ENCODE results near the gene CELA3B.

The CELA3B gene

GRCh38 chr1:21940492-21940891 lies 36.3 kb upstream of the CELA3B start (continued):
- TF ChIP-seq ZNF518A (tag by site-specific recombination; conservative IDR thresholded peaks at IDR 0.05; ENCODE audit: low read depth), result no peak
- no peak for TF ChIP-seq SCRT1 (tag by site-specific recombination; IDR thresholded peaks at IDR 0.05; ENCODE audit: borderline replicate concordance)

GRCh38 chr1:21941370-21941769 lies 35.5 kb upstream of the CELA3B start:
- POLR2A ChIA-PET, result no interaction called here
- Histone ChIP-seq H3K4me3 (ENCODE audit: low read depth, low read length) (no peak overlapping the region), H3K4me1 (ENCODE audit: control insufficient read depth, insufficient read depth, low read length) (0 out of 2 replicates have a peak, but pooled peaks cover 3% of the 10 kb centered on the region), H3K27ac (ENCODE audit: extremely low read depth, low read depth, low read length) (no peak overlapping the region), H3K9me3 (ENCODE audit: control insufficient read depth, insufficient read depth, low read depth, low read length) (no peaks in the 10 kb centered on the region), H3K36me3 (ENCODE audit: control insufficient read depth in 2 of 2, insufficient read depth in 1 of 2, low read length in 2 of 2) (no peaks in the 10 kb centered on the region)
- CTCF ChIA-PET, result no interaction called here
- TF ChIP-seq, protein P1, sequence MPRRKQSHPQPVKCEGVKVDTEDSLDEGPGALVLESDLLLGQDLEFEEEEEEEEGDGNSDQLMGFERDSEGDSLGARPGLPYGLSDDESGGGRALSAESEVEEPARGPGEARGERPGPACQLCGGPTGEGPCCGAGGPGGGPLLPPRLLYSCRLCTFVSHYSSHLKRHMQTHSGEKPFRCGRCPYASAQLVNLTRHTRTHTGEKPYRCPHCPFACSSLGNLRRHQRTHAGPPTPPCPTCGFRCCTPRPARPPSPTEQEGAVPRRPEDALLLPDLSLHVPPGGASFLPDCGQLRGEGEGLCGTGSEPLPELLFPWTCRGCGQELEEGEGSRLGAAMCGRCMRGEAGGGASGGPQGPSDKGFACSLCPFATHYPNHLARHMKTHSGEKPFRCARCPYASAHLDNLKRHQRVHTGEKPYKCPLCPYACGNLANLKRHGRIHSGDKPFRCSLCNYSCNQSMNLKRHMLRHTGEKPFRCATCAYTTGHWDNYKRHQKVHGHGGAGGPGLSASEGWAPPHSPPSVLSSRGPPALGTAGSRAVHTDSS (tag by site-specific recombination; IDR thresholded peaks at IDR 0.05), result peak; percentile 52; the same call in 1 of the 2 replicates
- TF ChIP-seq, protein P2, sequence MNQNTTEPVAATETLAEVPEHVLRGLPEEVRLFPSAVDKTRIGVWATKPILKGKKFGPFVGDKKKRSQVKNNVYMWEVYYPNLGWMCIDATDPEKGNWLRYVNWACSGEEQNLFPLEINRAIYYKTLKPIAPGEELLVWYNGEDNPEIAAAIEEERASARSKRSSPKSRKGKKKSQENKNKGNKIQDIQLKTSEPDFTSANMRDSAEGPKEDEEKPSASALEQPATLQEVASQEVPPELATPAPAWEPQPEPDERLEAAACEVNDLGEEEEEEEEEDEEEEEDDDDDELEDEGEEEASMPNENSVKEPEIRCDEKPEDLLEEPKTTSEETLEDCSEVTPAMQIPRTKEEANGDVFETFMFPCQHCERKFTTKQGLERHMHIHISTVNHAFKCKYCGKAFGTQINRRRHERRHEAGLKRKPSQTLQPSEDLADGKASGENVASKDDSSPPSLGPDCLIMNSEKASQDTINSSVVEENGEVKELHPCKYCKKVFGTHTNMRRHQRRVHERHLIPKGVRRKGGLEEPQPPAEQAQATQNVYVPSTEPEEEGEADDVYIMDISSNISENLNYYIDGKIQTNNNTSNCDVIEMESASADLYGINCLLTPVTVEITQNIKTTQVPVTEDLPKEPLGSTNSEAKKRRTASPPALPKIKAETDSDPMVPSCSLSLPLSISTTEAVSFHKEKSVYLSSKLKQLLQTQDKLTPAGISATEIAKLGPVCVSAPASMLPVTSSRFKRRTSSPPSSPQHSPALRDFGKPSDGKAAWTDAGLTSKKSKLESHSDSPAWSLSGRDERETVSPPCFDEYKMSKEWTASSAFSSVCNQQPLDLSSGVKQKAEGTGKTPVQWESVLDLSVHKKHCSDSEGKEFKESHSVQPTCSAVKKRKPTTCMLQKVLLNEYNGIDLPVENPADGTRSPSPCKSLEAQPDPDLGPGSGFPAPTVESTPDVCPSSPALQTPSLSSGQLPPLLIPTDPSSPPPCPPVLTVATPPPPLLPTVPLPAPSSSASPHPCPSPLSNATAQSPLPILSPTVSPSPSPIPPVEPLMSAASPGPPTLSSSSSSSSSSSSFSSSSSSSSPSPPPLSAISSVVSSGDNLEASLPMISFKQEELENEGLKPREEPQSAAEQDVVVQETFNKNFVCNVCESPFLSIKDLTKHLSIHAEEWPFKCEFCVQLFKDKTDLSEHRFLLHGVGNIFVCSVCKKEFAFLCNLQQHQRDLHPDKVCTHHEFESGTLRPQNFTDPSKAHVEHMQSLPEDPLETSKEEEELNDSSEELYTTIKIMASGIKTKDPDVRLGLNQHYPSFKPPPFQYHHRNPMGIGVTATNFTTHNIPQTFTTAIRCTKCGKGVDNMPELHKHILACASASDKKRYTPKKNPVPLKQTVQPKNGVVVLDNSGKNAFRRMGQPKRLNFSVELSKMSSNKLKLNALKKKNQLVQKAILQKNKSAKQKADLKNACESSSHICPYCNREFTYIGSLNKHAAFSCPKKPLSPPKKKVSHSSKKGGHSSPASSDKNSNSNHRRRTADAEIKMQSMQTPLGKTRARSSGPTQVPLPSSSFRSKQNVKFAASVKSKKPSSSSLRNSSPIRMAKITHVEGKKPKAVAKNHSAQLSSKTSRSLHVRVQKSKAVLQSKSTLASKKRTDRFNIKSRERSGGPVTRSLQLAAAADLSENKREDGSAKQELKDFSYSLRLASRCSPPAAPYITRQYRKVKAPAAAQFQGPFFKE (tag by site-specific recombination; IDR thresholded peaks at IDR 0.05; ENCODE audit: borderline replicate concordance), result no peak
- TF ChIP-seq, protein P3, sequence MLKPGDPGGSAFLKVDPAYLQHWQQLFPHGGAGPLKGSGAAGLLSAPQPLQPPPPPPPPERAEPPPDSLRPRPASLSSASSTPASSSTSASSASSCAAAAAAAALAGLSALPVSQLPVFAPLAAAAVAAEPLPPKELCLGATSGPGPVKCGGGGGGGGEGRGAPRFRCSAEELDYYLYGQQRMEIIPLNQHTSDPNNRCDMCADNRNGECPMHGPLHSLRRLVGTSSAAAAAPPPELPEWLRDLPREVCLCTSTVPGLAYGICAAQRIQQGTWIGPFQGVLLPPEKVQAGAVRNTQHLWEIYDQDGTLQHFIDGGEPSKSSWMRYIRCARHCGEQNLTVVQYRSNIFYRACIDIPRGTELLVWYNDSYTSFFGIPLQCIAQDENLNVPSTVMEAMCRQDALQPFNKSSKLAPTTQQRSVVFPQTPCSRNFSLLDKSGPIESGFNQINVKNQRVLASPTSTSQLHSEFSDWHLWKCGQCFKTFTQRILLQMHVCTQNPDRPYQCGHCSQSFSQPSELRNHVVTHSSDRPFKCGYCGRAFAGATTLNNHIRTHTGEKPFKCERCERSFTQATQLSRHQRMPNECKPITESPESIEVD (tag by site-specific recombination; IDR thresholded peaks at IDR 0.05), result no peak
- TF ChIP-seq ZNF692 (tag by site-specific recombination; IDR thresholded peaks at IDR 0.05) (no peak), PRDM1 (tag by site-specific recombination; IDR thresholded peaks at IDR 0.05) (peak; percentile 34; the same call in 1 of the 2 replicates), ZNF571 (tag by site-specific recombination; IDR thresholded peaks at IDR 0.05) (no peak)

All from HEK293 (cell line).